ENCODE results near the gene IGF2R.
"Not testable (repeated sequence)": the region's sequence is repeated elsewhere in the genome, so short reads cannot be mapped to it uniquely, and the experiment has no call there.

IGF2R gene

GRCh38 chr6:160135907-160136655 is 167.2 kb downstream of the IGF2R start:
- in situ Hi-C loops (cut with MboI; ENCODE audit: low sequenced_read_pairs): no loop called here

GRCh38 chr6:160137130-160137988 is 168.5 kb downstream of the IGF2R start:
- in situ Hi-C loops (cut with MboI; ENCODE audit: low sequenced_read_pairs): no loop called here

- in situ Hi-C loops (cut with MboI; ENCODE audit: low sequenced_read_pairs): no loop called here
These were observed 169.3 kb downstream of the IGF2R start for GRCh38 chr6:160137989-160138835.

- in situ Hi-C loops (cut with MboI; ENCODE audit: low sequenced_read_pairs): no loop called here
These were observed 170.0 kb downstream of the IGF2R start for GRCh38 chr6:160138839-160139419.

DNA sequence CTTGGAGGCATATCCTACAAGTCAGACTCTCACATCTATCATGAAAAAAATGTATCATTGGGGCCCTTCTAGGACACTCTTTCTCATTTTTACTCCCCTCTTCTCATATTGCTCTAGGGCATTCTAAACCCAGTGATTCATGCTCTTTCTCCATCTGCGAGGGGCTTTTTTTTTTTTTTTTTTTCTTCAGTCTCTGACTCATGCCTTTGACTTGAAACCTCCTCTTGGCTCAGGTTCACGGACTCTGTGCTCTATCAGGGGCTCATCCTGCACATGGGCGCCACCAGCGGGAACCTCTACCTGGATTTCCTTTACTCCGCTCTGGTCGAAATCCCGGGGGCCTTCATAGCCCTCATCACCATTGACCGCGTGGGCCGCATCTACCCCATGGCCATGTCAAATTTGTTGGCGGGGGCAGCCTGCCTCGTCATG is 170.6 kb downstream of the IGF2R start:
- in situ Hi-C loops (cut with MboI; ENCODE audit: low sequenced_read_pairs): no loop called here

DNA sequence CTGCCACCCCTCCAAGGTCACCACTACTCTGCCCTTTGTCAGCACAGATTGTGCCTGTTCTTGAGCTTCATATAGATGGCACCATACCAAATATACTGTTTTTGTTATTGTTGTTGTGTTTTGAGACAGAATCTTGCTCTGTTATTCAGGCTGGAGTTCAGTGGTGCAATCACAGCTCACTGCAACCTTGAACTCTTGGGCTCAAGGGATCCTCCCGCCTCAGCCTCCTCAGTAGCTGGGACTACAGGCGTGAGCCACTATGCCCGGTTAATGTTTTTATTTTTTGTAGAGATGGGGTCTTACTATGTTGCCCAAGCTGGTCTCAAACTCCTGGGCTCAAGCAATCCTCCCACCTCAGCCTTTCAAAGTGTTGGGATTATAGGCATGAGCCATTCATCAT is 171.6 kb downstream of the IGF2R start:
- in situ Hi-C loops (cut with MboI; ENCODE audit: low sequenced_read_pairs): not testable (repeated sequence)

GRCh38 chr6:160141001-160141726 is 172.3 kb downstream of the IGF2R start:
- in situ Hi-C loops (cut with MboI; ENCODE audit: low sequenced_read_pairs): no loop called here

GRCh38 chr6:160142115-160142715 is 173.3 kb downstream of the IGF2R start:
- in situ Hi-C loops (cut with MboI; ENCODE audit: low sequenced_read_pairs): no loop called here

DNA sequence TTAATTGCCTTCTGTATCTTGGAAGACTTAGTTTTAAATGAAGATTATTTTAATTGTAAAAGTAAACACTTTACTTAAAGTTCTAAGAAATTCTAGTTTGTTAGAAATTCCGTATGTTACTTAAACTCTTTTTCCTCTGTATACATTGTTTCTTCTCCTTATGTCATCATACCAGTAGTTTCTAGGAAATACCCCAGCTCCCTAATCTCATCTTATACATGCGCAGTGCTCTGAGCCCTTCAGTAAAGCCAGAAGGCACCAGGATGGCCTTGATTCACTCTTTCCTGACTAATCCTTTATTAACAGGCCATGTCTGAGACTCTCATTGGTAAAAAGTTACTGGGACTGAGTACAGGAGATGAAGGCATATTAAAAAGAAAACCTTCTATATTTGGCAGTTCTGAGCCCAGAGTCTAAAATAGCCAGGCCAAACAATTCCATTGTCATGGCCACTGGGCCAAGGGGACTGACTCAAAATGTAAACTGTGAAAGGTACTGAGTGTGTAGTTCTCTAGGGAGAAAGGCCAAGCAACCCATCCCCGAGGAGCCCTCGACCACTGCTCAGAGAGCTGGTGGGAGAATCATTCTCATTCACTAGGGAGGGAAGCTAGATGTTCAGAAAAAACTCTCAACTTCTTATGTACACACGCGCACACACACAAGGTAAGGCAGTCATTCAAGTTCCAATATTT is 177.7 kb downstream of the IGF2R start:
- in situ Hi-C loops (cut with MboI; ENCODE audit: low sequenced_read_pairs): no loop called here

DNA sequence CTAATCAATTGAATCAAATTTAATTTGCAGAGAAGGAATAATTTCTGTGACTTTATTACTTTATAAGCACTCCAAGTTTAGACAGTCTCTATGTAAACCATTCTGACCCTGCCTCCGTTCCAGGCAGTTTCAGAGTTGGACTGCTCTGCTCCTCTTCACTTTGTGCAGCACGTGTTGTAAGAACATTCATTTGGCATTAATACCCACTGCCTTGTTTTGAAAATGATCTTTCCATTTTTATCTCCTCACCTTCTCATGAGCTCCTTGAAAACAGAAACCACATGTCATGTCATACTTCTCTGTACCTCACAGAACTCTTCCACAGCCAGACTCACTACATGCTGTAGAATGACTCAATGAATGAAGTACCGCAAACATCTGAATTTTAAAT is 178.3 kb downstream of the IGF2R start:
- in situ Hi-C loops (cut with MboI; ENCODE audit: low sequenced_read_pairs): no loop called here

DNA sequence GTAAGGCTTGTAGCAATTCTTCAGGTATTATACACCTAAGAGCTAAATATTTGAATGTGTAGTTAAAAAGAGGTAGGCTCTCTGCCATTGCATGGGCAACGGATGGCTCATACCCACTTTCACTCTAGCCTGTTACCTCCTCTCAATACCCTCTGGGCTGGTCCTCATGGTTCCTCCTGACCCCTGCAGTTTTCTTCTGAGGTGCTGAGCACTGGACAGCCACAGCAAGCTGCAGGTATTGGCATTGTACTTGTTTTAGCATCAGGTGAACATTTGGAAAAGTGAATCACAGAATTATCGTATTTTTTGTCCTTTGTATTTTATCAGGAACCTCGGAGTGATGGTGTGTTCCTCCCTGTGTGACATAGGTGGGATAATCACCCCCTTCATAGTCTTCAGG is 185.6 kb downstream of the IGF2R start:
- in situ Hi-C loops (cut with MboI; ENCODE audit: low sequenced_read_pairs): no loop called here

- in situ Hi-C loops (cut with MboI; ENCODE audit: low sequenced_read_pairs): no loop called here
These were observed 188.0 kb downstream of the IGF2R start for GRCh38 chr6:160156842-160157241.

DNA sequence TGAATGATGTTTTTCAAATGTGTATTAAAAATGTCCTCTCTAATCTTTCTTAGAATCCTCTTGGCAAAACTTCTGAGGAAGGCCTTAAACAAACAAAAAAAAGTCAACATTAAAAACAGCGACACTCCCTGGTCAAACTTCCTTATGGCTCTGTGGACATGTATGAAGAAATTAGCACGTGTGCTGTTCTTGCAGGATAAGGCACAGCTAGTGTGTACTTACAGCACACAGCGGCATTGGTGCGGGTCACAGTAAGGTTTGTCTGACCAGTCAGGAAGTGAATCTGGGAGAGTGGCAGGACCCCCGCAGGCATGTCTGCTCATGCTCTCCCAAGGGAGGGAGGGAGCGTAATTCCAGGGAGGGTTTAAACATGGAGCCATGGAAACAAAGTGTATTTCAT is 191.6 kb downstream of the IGF2R start:
- in situ Hi-C loops (cut with MboI; ENCODE audit: low sequenced_read_pairs): no loop called here

Data from hTERT RPE-1 (cell line).